Activated CD8-positive, alpha-beta T cell treated with anti-CD3 and anti-CD28 coated beads for 36 hours (primary cell): ENCODE data around the gene TBC1D22A. TPM values are rescaled to one million over a fixed set of nuclear protein-coding genes. Genes with fewer than 3 reads are reported as not detected.

Source experiments
- ATAC-seq: fragments of 200-7000 bp; cut with Tn5 transposase; one replicate; pipeline ENCODE4 v1.10.0; 2021; ENCODE audit warnings: mild to moderate bottlenecking, moderate library complexity
- CTCF ChIA-PET: fragments of 350-600 bp; sonication (Branson Sonifier 250); formaldehyde crosslinking; loops from one replicate; lab custom pipeline; 2021; ENCODE audit warnings: antibody characterized with exemption; lab: Charles Lee
- POLR2A ChIA-PET: fragments of 350-600 bp; sonication (Branson Sonifier 250); formaldehyde crosslinking; loops from one replicate; lab custom pipeline; 2021; ENCODE audit warnings: antibody characterized with exemption; lab: Charles Lee
- DNase-seq: peaks from one replicate; pipeline ENCODE4 v3.0.0-alpha.2; 2020
- H3K27ac Mint-ChIP-seq: one replicate; pipeline ENCODE4 v1.8.0; 2021; ENCODE audit warnings: mild to moderate bottlenecking, mixed read lengths
- H3K27me3 Mint-ChIP-seq: one replicate; pipeline ENCODE4 v1.8.0; 2021; ENCODE audit warnings: mixed read lengths
- H3K36me3 Mint-ChIP-seq: one replicate; pipeline ENCODE4 v1.8.0; 2021; ENCODE audit warnings: low read depth, mixed read lengths
- H3K4me1 Mint-ChIP-seq: one replicate; pipeline ENCODE4 v1.8.0; 2021; ENCODE audit warnings: low read depth, mixed read lengths
- H3K4me3 Mint-ChIP-seq: one replicate; pipeline ENCODE4 v1.8.0; 2021; ENCODE audit warnings: mild to moderate bottlenecking, moderate library complexity, mixed read lengths
- H3K9me3 Mint-ChIP-seq: one replicate; pipeline ENCODE4 v1.8.0; 2021; ENCODE audit warnings: mixed read lengths
- CTCF ChIP-seq: fragments of 200-600 bp; IDR thresholded peaks from one replicate; pipeline ENCODE4 v1.8.0; 2022; ENCODE audit warnings: antibody characterized with exemption, mild to moderate bottlenecking
- intact Hi-C: fragments of 100-400 bp; cut with micrococcal nuclease; formaldehyde crosslinking; loops from one replicate; pipeline ENCODE4 v1.10.0; 2022
- total RNA-seq, 2 experiments: library from RNA; stranded (reverse); gene quantifications; one replicate each; pipeline ENCODE4 v1.2.3, GENCODE V29; 2021

The TBC1D22A gene
- total RNA-seq, 2 experiments from 2014 or later = 41.0 to 42.8 TPM

- POLR2A ChIA-PET = no interaction called here
- CTCF ChIA-PET = no interaction called here
- no peak overlapping the region for H3K27ac Mint-ChIP-seq
- no peaks in the 10 kb centered on the region for H3K27me3 Mint-ChIP-seq
- ATAC-seq (no peak), DNase-seq (no peak)
- TF ChIP-seq CTCF = no peak
- H3K4me3 Mint-ChIP-seq = no peak overlapping the region
- intact Hi-C loops = no loop called here
- H3K9me3 Mint-ChIP-seq = no peaks in the 10 kb centered on the region
- H3K36me3 Mint-ChIP-seq = no peaks in the 10 kb centered on the region
- H3K4me1 Mint-ChIP-seq = peaks cover 7% of the 10 kb centered on the region
Observed at GRCh38 chr22:47122441-47123000, 360.1 kb downstream of the TBC1D22A start.

- CTCF ChIA-PET = no interaction called here
- peak overlapping the region; percentile 66 for H3K27ac Mint-ChIP-seq
Observed at GRCh38 chr22:47123006-47123826, 360.8 kb downstream of the TBC1D22A start.

DNA sequence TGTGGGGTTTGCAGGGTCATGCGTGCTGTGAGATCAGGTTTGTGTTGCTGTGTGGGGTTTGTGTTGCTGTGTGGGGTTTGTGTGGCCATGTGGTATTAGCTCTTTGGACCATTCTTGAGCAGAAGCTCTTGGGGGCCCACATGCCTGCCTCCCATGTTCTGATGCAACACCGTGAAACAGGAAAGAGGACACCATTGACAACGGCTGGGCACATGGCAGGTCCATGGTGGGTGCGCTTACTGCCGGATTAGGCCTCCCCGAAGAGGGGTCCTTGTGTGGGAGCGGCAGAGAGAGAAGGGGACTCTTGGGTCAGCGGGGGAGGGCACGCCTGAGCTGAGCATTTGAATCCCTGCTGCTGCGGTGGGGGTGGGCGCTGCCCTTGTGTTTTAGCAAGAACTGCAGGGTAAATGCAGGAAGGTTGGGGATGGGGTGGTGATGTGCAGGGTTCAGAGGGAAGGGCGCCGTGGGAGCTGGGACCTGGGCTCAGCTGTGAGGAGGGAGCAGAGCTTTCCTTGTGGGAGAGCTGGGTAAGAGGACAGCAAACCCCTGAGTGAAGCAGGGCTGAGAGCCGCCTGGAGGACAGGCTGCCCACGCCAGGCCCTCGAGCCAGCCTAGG, 361.5 kb downstream of the TBC1D22A start:
- Mint-ChIP-seq H3K36me3 (peaks cover 5% of the 10 kb centered on the region), H3K27me3 (no peaks in the 10 kb centered on the region), H3K9me3 (no peaks in the 10 kb centered on the region), H3K4me1 (peaks cover 7% of the 10 kb centered on the region), H3K4me3 (no peak overlapping the region), H3K27ac (peak overlapping the region; percentile 66)
- DNase-seq = no peak
- CTCF ChIA-PET = no interaction called here
- POLR2A ChIA-PET = interaction anchor here (1.3 kb wide), 1 partner anchor 10 kb away, joined by 3 read pairs; no protein-coding TSS in a partner anchor
- intact Hi-C loops = no loop called here
- TF ChIP-seq CTCF = no peak
- ATAC-seq = no peak

More at GRCh38 chr22:47123006-47123826, 360.8 kb downstream of the TBC1D22A start:
- Mint-ChIP-seq H3K9me3 (no peaks in the 10 kb centered on the region), H3K36me3 (no peaks in the 10 kb centered on the region), H3K4me3 (no peak overlapping the region), H3K27me3 (no peaks in the 10 kb centered on the region), H3K4me1 (peaks cover 7% of the 10 kb centered on the region)
- DNase-seq (no peak), ATAC-seq (no peak)
- no peak for TF ChIP-seq CTCF
- POLR2A ChIA-PET = no interaction called here
- intact Hi-C loops = no loop called here

DNA sequence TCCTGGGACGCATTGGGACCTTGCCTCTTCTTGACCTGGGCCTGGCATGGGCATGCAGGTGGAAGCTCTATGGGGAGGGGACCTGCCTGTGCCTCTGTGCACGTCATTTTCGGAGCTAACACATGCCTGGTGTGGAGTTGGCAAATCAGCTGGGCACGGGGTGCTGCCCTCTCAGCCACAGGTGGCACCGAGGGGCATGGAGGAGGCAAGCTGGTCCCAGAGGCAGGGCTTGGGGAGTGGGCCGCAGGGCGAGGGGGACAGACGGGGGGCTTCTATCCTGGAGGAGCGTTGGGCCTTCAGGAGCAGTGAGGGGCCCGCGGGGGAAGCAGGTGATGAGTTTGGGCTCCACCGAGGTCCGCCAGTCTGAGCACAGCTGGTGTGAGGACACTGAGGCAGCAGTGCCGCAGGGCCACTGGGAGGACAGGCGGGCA, 362.0 kb downstream of the TBC1D22A start:
- no peaks in the 10 kb centered on the region for H3K9me3 Mint-ChIP-seq
- no peak overlapping the region for H3K27ac Mint-ChIP-seq
- no peak for DNase-seq
- H3K27me3 Mint-ChIP-seq = no peaks in the 10 kb centered on the region
- ChIA-PET CTCF (no interaction called here), POLR2A (interaction anchor here (1.3 kb wide), 1 partner anchor 9 kb away, joined by 3 read pairs; no protein-coding TSS in a partner anchor)
- H3K4me3 Mint-ChIP-seq = no peak overlapping the region
- peaks cover 7% of the 10 kb centered on the region for H3K4me1 Mint-ChIP-seq
- intact Hi-C loops = no loop called here
- H3K36me3 Mint-ChIP-seq = peaks cover 5% of the 10 kb centered on the region
- TF ChIP-seq CTCF = no peak
- no peak for ATAC-seq

DNA sequence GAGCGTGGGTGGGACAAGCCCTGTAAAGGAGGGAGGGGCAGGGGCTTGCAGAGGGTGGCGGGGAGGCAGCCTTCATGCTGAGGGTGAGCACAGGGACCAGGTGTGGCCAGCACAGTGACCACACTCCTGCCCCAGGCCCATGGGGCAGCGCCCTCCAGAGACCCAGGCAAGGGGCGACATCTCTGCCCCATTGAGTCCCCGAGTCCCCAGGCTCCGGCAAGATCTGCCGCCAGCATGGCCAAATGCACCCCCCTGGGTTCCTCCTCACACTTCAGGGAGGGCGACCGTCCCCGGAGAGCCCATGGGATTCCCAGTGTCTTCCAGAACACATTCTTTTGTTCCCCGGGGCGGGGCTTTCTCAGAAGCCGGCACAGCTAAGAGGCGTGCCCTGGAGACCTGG, 362.5 kb downstream of the TBC1D22A start:
- ChIA-PET CTCF (no interaction called here), POLR2A (interaction anchor here (0.5 to 1.3 kb wide), 2 partner anchors 9 to 105 kb away, joined by 3 read pairs; no protein-coding TSS in a partner anchor)
- H3K4me1 Mint-ChIP-seq = peaks cover 7% of the 10 kb centered on the region
- ATAC-seq (no peak), DNase-seq (no peak)
- H3K27ac Mint-ChIP-seq = no peak overlapping the region
- no peaks in the 10 kb centered on the region for H3K27me3 Mint-ChIP-seq
- no peak overlapping the region for H3K4me3 Mint-ChIP-seq
- no peaks in the 10 kb centered on the region for H3K9me3 Mint-ChIP-seq
- intact Hi-C loops = no loop called here
- peaks cover 5% of the 10 kb centered on the region for H3K36me3 Mint-ChIP-seq
- no peak for TF ChIP-seq CTCF
